Measurements from ENCODE around the gene HDLBP.

Gene HDLBP

DNA sequence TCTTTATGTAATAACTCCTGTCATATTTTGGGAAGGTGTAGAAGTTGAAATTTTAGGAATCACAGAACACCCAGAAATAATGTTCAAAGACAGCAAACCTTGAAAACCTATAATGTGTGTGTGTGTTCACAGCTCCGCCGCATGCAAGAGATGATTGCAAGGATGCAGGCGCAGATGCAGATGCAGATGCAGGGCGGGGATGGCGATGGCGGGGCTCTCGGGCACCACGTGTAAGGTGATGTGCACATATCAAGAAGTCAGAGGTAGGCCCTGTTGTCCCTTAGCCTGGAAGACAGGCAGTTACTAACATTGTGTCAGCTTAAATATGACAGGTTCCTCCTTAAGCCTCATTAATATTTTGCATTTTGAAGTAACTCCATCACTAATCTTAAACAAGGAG is 34.5 kb upstream of the HDLBP start:
- no peak overlapping the region for H3K27ac ChIP-seq
- TF ChIP-seq CTCF (conservative IDR thresholded peaks at IDR 0.05), result no peak
- TF ChIP-seq ZFX (IDR thresholded peaks at IDR 0.05), result no peak

DNA sequence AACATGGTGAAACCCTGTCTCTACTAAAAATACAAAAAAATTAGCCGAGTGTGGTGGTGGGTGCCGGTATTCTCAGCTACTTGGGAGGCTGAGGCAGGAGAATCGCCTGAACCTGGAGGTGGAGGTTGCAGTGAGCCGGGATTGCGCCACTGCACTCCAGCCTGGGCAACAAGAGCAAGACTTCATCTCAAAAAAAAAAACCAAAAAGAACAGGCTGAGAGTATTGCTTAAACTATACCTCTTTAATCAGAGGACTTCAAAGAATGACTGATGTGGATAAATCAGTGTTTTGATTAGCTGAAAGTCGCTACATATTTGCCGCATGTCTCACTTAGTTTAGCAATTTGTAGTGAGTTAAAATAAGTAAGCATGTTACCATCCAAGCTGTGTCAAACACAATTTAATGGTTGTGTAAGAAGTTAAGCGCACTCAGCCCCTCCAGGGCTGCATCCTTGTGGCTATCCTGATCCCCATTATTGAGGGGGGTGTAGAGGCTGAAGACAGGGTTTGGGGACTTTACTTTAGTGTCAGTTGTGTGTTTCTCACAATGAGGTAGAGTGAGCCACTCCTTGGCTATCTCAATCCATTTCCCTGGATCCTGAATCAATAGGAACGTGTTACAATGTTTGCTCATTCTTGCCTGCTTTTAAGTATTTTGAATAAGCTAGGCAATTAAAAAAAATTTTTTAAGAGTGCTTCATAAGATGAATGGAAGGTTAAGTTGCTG is 29.6 kb upstream of the HDLBP start:
- TF ChIP-seq ZFX (IDR thresholded peaks at IDR 0.05), result no peak
- TF ChIP-seq CTCF (conservative IDR thresholded peaks at IDR 0.05), result no peak
- H3K27ac ChIP-seq, result no peak overlapping the region

DNA sequence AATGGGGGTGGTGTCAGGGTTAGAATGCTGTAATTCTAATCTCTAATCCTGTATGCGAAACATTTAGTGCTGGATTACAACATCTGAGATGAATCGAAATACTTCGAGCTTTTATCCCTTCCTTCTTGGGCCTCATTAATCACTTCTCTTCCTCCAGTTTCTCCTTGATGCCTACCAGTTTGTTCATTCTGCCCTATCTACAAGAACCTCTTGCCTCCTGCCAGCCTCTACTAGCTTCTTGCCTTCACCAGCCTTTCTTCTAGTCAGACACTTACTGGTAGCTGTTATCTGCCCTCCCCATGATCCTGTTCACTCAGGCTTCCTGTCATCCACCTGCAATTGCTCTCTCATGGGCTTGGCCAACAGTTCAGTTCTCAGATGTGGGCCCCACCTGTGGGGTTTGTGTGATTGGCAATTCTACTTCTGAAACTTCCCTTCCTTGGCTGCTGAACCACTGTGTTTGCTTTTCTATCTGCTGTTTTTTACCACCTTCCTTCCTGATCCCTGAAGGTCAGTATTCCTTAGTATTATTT is 25.2 kb upstream of the HDLBP start:
- no peak overlapping the region for H3K27ac ChIP-seq
- TF ChIP-seq CTCF (conservative IDR thresholded peaks at IDR 0.05), result no peak
- no peak for TF ChIP-seq ZFX (IDR thresholded peaks at IDR 0.05)

DNA sequence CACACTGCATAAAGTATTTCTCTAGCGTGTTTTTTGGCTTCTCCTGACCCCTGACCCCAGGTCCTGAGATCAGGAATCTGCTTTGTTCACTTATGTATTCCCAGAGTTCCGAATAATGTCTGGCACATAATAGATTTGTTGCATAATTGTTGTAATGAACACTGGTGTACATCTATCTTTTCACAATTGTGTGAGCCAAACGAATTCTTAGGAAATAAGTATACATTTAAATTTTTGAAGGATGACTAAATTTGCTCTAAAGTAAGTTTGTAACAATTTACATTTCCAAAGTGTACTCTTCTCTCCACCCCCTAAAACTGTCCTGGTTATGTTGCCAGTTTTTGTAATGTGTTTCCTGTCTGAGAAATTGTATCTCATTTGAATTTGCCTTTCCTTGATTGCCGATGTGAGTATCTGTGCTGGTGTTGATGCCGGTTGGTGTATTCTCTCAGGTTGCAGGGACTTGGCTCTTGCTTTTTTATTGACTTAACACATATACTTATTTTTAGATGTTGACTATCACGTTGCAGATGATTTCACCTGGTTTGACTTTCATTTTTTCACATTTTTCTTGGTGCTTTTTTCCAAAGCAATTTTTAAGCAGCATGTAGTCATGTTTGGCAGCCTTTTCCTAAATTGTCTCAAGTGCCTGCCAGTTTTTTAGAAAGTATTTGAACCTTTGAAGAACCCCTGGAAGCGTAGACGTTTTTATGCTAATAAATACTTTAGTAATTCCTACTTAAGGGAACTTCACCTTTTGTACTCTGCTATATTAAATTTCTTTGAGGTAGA is 24.6 kb upstream of the HDLBP start:
- H3K27ac ChIP-seq, result no peak overlapping the region

GRCh38 chr2:241334813-241335212 is 19.3 kb upstream of the HDLBP start:
- no peak overlapping the region for H3K27ac ChIP-seq
- TF ChIP-seq ZFX (IDR thresholded peaks at IDR 0.05) (no peak), CTCF (conservative IDR thresholded peaks at IDR 0.05) (no peak)

More for the DNA sequence above, 24.6 kb upstream of the HDLBP start:
- no peak for TF ChIP-seq ZFX (IDR thresholded peaks at IDR 0.05)

DNA sequence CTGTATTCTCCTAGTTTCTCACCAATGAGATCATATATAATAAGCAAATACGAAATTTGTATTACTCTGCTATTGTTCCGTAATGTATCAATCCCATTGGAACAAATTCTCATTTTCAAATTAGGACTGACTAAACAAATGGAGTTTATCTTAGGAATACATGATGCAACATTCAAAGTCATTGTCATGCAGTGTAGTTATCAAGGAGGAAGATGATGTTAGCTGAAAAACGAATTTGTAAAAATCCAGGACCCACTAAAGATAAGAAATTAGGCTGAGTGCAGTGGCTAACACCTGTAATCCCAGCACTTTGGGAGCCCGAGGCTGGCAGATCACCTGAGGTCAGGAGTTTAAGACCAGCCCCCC is 15.1 kb upstream of the HDLBP start:
- H3K27ac ChIP-seq, result no peak overlapping the region; the same call in 1 of the 2 replicates
- no peak for TF ChIP-seq CTCF (conservative IDR thresholded peaks at IDR 0.05)
- TF ChIP-seq ZFX (IDR thresholded peaks at IDR 0.05), result no peak

DNA sequence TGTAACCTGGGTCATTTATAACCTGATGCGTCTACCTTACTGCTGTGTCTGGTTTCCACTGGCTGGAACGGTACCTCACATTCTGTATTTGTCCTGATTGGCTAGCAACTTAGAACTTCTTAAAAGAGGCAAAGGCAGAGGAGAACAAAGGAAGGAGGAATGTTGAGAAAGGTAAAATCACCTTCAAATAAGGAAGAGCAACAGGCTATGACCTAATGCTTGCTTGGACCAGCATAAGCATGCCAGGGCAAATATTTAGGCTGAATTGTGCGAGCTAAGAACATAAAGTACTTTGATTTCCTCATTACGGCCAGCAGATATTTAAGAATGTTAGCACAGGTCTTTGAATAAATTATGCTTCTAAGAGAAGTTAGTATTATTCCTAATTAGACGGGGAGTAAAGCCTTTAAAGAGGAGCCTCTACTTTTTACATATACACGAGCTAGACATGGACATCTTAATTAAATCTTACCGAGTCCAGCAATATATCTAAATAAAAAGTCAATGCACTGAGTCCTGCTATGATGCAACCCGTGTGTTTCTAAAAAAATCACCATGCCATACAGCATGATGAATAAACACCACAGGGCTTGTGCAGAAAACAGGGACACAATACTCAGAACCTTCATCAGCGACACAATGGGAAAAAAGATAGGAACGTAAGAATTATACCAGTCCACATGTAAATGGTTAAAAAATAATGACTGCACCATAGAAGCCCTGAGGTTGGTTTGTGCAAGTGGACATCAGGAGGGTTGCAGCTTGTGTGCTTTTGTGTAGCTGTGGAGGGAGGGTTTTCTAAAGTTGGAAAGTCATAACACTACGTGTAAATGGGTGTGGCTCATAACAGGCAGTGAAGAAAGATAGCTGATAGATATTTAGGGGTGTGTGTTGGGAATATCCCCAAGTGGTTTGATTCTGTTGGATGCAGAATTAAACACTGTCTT is 14.5 kb upstream of the HDLBP start:
- H3K27ac ChIP-seq, result peak overlapping the region; percentile 56; the same call in 1 of the 2 replicates
- TF ChIP-seq CTCF (conservative IDR thresholded peaks at IDR 0.05) (no peak), ZFX (IDR thresholded peaks at IDR 0.05) (no peak)

Measured in C4-2B (cell line).